ENCODE results near the gene LIPK. TPM values are rescaled to one million over a fixed set of nuclear protein-coding genes. Genes with fewer than 3 reads are reported as not detected.
"Not testable (repeated sequence)": the region's sequence is repeated elsewhere in the genome, so short reads cannot be mapped to it uniquely, and the experiment has no call there.

The LIPK gene
- total RNA-seq, 1 experiment from 2014 or later = not detected

DNA sequence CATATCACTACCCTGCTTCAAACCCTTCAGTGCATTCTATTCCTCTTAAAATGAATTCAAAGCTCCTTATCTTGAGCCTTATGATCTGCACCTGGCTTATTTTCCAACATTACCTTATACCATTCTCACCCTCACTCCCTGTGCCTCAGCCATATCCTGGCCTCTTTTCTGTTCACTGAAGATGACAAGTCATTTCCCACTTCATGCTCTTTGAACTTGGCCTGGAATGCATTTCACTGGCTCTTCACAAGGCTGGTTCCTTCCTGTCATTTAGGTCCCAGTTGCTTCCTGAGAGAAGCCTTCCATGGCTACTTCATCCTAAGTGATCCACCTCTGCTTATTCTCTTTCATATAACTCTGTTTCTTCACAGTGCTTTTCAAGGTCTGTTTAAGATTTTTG, 45.0 kb upstream of the LIPK start:
- CTCF ChIA-PET = no interaction called here
- Mint-ChIP-seq H3K27ac (ENCODE audit: unreplicated experiment) (no peak overlapping the region), H3K36me3 (ENCODE audit: insufficient read depth, unreplicated experiment) (no peaks in the 10 kb centered on the region), H3K27me3 (ENCODE audit: unreplicated experiment) (no peaks in the 10 kb centered on the region), H3K9me3 (ENCODE audit: low read depth, unreplicated experiment) (no peaks in the 10 kb centered on the region), H3K4me3 (ENCODE audit: low read depth, unreplicated experiment) (no peak overlapping the region), H3K4me1 (ENCODE audit: low read depth, unreplicated experiment) (no peaks in the 10 kb centered on the region)
- intact Hi-C loops (cut with micrococcal nuclease; ENCODE audit: unreplicated experiment) = no loop called here
- no TSS peak for BruUV-seq (replicated peaks)
- TF ChIP-seq, protein P1, sequence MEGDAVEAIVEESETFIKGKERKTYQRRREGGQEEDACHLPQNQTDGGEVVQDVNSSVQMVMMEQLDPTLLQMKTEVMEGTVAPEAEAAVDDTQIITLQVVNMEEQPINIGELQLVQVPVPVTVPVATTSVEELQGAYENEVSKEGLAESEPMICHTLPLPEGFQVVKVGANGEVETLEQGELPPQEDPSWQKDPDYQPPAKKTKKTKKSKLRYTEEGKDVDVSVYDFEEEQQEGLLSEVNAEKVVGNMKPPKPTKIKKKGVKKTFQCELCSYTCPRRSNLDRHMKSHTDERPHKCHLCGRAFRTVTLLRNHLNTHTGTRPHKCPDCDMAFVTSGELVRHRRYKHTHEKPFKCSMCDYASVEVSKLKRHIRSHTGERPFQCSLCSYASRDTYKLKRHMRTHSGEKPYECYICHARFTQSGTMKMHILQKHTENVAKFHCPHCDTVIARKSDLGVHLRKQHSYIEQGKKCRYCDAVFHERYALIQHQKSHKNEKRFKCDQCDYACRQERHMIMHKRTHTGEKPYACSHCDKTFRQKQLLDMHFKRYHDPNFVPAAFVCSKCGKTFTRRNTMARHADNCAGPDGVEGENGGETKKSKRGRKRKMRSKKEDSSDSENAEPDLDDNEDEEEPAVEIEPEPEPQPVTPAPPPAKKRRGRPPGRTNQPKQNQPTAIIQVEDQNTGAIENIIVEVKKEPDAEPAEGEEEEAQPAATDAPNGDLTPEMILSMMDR (IDR thresholded peaks at IDR 0.05; ENCODE audit: unreplicated experiment) = no peak
- DNase-seq = no peak

GRCh38 chr10:88661577-88661976, 44.5 kb upstream of the LIPK start:
- intact Hi-C loops (cut with micrococcal nuclease; ENCODE audit: unreplicated experiment) = no loop called here
- no peak overlapping the region for H3K4me3 Mint-ChIP-seq (ENCODE audit: low read depth, unreplicated experiment)
- H3K27ac Mint-ChIP-seq (ENCODE audit: unreplicated experiment) = no peak overlapping the region
- no peaks in the 10 kb centered on the region for H3K36me3 Mint-ChIP-seq (ENCODE audit: insufficient read depth, unreplicated experiment)
- TF ChIP-seq, protein P1 (IDR thresholded peaks at IDR 0.05; ENCODE audit: unreplicated experiment) = no peak
- no peaks in the 10 kb centered on the region for H3K4me1 Mint-ChIP-seq (ENCODE audit: low read depth, unreplicated experiment)
- CTCF ChIA-PET = no interaction called here
- H3K9me3 Mint-ChIP-seq (ENCODE audit: low read depth, unreplicated experiment) = no peaks in the 10 kb centered on the region
- no TSS peak for BruUV-seq (replicated peaks)
- no peaks in the 10 kb centered on the region for H3K27me3 Mint-ChIP-seq (ENCODE audit: unreplicated experiment)
- no peak for DNase-seq

DNA sequence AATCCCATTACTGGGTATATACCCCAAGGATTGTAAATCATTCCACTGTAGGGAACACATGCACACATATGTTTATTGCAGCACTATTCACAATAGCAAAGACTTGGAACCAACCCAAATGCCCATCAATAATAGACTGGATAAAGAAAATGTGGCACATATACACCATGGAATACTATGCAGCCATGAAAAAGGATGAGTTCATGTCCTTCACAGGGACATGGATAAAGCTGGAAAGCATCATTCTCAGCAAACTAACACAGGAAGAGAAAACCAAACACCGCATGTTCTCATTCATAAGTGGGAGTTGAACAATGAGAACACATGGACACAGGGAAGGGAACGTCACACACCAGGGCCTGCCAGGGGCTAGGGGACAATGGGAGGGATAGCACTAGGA, 42.9 kb upstream of the LIPK start:
- BruUV-seq (replicated peaks); CTCF ChIA-PET; H3K27ac Mint-ChIP-seq (ENCODE audit: unreplicated experiment); DNase-seq; H3K4me3 Mint-ChIP-seq (ENCODE audit: low read depth, unreplicated experiment); H3K4me1 Mint-ChIP-seq (ENCODE audit: low read depth, unreplicated experiment); H3K36me3 Mint-ChIP-seq (ENCODE audit: insufficient read depth, unreplicated experiment); H3K27me3 Mint-ChIP-seq (ENCODE audit: unreplicated experiment); intact Hi-C loops (cut with micrococcal nuclease; ENCODE audit: unreplicated experiment); H3K9me3 Mint-ChIP-seq (ENCODE audit: low read depth, unreplicated experiment): not testable (repeated sequence)

GRCh38 chr10:88664142-88664541, 41.9 kb upstream of the LIPK start, which contains the start of gene LIPF:
Gene LIPF (plus strand): TSS chr10:88664442. CDS start chr10:88667298, 2,856 bp downstream.
- Mint-ChIP-seq H3K9me3 (ENCODE audit: low read depth, unreplicated experiment) (peaks cover 2% of the 10 kb centered on the region), H3K36me3 (ENCODE audit: insufficient read depth, unreplicated experiment) (no peaks in the 10 kb centered on the region), H3K27ac (ENCODE audit: unreplicated experiment) (no peak within 1 kb of the TSS), H3K4me1 (ENCODE audit: low read depth, unreplicated experiment) (no peaks in the 10 kb centered on the region), H3K27me3 (ENCODE audit: unreplicated experiment) (no peaks in the 10 kb centered on the region), H3K4me3 (ENCODE audit: low read depth, unreplicated experiment) (no peak within 1 kb of the TSS)
- no TSS peak for BruUV-seq (replicated peaks)
- no peak for DNase-seq
- TF ChIP-seq, protein P1 (IDR thresholded peaks at IDR 0.05; ENCODE audit: unreplicated experiment) = no peak
- intact Hi-C loops (cut with micrococcal nuclease; ENCODE audit: unreplicated experiment) = no loop called here
- CTCF ChIA-PET = no interaction called here

DNA sequence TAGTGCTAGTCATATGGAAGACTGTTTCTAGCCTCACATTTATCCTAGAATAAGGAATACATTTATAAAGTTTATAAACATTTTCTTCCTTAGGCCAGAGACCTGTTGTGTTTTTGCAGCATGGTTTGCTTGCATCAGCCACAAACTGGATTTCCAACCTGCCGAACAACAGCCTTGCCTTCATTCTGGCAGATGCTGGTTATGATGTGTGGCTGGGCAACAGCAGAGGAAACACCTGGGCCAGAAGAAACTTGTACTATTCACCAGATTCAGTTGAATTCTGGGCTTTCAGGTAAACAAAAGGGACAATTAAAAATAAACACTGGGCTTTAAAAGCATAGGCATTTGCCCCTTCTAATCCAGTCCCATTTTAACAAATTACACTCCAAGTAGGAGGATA, 37.6 kb upstream of the LIPK start:
- no TSS peak for BruUV-seq (replicated peaks)
- TF ChIP-seq, protein P1 (IDR thresholded peaks at IDR 0.05; ENCODE audit: unreplicated experiment) = no peak
- Mint-ChIP-seq H3K27me3 (ENCODE audit: unreplicated experiment) (no peaks in the 10 kb centered on the region), H3K36me3 (ENCODE audit: insufficient read depth, unreplicated experiment) (no peaks in the 10 kb centered on the region), H3K4me3 (ENCODE audit: low read depth, unreplicated experiment) (no peak overlapping the region), H3K4me1 (ENCODE audit: low read depth, unreplicated experiment) (no peaks in the 10 kb centered on the region), H3K27ac (ENCODE audit: unreplicated experiment) (no peak overlapping the region), H3K9me3 (ENCODE audit: low read depth, unreplicated experiment) (peaks cover 2% of the 10 kb centered on the region)
- CTCF ChIA-PET = no interaction called here
- intact Hi-C loops (cut with micrococcal nuclease; ENCODE audit: unreplicated experiment) = no loop called here
- DNase-seq = no peak

Measured in Calu3 (cell line).